Astrocyte of the cerebellum (primary cell): ENCODE results near the gene TOMM6.

Experiments used
- DNase-seq: peaks from one replicate; pipeline ENCODE4 v3.0.0-alpha.2; 2011; ENCODE audit warnings: low read depth
- H3K4me3 ChIP-seq: 2 replicates; pipeline ENCODE4 v1.5.1; 2011; ENCODE audit warnings: mild to moderate bottlenecking, low read depth, low read length, moderate library complexity
- in situ Hi-C: cut with HindIII; loops from 2 replicates; pipeline ENCODE4 v1.10.0; 2017; ENCODE audit warnings: low sequenced_read_pairs
- TF ChIP-seq, protein P1 (sequence below): IDR thresholded peaks from 2 replicates; pipeline ENCODE4 v1.5.1; 2012; ENCODE audit warnings: low read length, low read depth, moderate library complexity, mild to moderate bottlenecking; ENCODE audit errors: missing control alignments

Gene TOMM6

DNA sequence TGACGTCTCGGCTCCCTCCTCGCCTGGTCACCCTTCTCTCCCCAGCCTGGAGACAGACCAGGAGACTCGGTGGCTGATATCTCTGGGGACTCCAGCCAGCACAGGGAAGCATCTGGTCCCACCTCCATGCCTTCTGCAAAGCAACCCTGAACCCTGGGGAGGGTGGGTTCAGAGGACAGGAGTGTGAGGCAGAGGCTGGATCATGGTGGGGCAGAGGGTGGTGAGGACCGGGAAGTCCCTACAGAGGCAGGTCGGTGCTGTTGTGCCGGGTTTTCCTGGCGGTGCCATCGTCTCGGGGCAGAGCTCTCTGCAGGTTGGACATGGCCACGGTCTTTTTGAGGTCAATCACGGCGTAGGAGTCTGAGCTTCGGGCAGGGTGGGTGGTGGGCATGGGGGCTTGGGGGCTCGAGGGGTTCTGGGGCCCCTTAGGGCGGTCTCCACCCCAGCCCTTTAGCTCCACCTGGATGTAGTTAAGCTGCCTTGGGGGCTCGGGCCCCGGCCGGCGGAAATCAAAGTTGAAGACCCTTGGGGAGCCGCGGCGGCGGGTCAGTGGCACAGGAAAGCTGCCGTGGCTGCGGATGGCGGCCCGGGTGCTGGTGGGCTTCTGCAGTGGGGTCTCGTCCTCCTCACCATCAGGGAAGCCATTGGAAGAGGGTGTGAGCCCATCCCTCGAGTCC, 17.0 kb upstream of the TOMM6 start:
- no peak overlapping the region for H3K4me3 ChIP-seq
- TF ChIP-seq, protein P1, sequence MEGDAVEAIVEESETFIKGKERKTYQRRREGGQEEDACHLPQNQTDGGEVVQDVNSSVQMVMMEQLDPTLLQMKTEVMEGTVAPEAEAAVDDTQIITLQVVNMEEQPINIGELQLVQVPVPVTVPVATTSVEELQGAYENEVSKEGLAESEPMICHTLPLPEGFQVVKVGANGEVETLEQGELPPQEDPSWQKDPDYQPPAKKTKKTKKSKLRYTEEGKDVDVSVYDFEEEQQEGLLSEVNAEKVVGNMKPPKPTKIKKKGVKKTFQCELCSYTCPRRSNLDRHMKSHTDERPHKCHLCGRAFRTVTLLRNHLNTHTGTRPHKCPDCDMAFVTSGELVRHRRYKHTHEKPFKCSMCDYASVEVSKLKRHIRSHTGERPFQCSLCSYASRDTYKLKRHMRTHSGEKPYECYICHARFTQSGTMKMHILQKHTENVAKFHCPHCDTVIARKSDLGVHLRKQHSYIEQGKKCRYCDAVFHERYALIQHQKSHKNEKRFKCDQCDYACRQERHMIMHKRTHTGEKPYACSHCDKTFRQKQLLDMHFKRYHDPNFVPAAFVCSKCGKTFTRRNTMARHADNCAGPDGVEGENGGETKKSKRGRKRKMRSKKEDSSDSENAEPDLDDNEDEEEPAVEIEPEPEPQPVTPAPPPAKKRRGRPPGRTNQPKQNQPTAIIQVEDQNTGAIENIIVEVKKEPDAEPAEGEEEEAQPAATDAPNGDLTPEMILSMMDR, result no peak
- in situ Hi-C loops, result no loop called here
- no peak for DNase-seq

DNA sequence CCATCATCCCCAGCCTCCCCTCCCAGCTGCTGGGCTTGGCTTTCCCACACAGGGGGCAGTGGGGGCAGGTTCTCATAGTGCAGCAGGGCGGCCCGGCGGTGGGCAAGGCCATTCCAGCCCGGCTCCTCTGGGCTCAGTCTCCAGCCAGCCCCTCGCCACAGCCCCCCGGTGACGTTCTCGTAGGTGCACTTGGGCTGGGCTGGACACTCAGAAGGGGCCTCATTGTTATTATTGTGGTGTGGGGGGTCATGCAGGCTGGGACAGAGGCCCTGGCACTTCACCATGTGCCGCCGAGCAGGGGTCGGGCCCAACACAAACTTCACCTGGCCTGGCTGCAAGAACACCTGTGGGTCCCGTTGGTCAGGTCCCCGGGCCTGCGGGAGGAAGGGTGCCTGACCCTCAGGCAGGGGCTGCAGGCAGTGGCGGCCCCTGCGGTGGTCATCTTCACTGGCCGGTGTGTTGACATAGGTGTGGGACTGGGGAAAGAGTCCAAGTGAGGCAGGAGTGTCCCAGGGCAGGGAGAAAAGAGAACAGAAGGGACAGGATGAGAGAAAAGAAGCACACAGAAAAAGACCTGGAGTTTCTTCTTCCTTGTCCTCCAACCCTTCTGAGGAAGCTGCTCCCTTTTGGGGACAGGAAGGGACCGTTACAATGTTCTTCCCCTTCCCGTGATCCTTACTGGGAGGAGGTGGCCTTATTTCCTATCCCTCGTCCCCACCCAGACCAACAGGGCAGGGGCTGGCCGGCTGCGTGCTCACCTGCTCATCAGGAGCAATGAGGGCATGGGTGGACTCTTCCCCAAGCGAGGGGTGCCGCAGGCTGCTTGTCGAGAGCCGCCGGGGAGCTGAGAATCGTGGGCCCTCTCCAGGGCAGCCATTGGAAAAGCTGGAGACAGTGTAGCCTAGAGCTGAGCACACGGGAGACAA, 16.2 kb upstream of the TOMM6 start:
- in situ Hi-C loops, result no loop called here
- no peak overlapping the region for H3K4me3 ChIP-seq
- DNase-seq, result no peak
- TF ChIP-seq, protein P1, result no peak

DNA sequence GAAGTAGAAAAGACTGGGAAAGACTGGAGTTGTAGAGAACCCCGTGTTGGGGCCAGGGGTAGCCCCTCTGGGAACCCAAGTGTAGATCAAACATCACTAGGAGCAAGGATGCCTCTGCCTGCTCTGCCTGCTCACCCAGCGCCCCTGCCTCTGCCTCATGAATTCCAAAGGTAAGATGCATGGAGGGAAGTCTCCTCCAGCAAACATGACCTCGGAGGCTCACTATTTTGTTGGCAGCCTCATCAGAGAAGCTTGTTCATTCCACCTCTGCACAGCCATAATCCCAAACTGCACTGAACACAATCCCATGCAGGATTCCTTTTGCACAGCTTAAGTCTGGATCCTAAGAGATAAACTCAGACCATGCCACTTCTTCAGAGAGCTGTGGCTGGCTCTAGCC, 12.7 kb upstream of the TOMM6 start:
- no peak for DNase-seq
- no peak overlapping the region for H3K4me3 ChIP-seq
- TF ChIP-seq, protein P1, result no peak
- in situ Hi-C loops, result loop anchor here (25.0 kb wide), 1 partner anchor 787 kb away; the partner anchor contains the start of gene UBR2

DNA sequence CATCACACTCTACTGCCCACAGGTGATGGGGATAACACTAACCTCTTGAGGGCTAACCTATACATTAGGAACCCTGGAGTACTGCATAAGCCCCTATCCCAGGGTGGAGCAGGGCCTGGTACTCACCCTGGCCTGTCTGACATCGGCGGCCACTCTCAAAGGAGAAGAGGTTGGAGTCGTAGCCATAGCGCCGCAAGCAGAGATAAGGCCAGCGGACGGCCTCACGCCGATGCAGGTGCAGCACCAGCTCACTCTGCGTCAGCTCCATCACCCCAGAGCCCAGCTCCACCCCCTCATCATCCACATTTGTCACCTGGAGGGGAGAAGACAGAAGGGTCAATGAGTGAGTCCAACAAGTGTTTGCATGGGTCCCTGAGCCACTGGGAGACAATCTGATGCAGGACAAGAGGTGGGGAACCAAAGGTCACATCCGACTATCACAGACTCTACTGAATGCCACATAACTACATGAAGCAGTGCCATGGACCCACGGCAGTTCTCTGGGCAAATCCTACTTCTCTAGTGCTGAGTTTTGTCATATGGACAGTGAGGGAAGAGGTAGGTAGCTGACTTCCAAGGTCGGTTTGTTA, 12.1 kb upstream of the TOMM6 start:
- in situ Hi-C loops, result loop anchor here (25.0 kb wide), 1 partner anchor 787 kb away; the partner anchor contains the start of gene UBR2
- no peak overlapping the region for H3K4me3 ChIP-seq
- TF ChIP-seq, protein P1, result no peak
- no peak for DNase-seq

DNA sequence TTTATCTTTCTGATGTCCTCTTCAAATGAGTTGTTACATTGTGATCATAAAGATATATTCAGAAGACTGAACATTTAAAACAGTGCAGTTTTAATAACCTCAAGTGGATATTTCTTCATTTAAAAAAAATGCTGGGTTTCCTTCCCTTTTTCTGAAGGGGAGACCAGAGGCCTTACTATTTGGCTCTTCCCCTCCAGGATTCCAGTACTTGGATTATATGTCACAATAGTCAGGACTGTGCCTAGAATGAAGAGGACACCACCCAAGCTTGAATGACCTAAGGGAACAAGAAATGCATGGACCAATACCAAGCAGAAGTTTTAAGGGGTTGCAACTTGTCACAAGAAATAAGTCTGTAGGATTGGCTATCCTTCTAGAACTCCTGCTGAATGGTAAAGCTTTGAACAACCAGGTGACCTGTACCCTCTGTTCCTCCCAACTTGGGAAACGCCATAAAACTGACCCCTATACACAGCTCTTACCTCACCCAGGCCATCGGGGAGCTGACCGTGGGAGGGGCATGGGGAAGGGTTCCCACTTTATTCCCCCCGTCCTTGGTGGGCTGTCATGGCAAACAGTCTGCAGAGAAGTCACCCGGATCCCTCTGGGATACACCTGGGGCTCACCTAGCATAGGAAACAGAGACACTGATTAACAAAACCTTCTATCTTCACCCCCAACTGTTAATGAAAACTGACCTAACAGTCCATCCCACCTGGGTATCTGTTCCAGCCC, 9.8 kb upstream of the TOMM6 start:
- in situ Hi-C loops, result loop anchor here (25.0 kb wide), 1 partner anchor 785 kb away; the partner anchor contains the start of gene UBR2
- TF ChIP-seq, protein P1, result no peak
- no peak for DNase-seq
- H3K4me3 ChIP-seq, result no peak overlapping the region

DNA sequence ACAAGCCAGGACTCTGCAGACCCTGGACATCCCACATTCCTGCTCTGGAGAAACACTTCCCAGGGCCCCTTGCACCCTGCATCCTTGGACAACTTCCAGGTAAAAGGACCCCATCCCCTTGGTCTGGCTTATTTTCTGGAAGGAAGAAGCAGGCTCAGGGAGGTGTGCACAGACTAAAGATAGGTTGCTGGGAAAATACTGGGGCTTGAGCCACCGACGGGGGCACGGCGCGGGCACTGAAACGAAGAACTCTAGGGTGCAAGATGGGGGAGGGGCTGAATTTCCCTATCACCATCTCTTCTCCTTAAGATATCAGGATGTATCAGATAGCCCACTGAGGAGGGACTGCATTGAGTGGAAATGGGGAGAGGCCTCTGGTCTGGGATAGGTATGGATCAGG, 8.6 kb upstream of the TOMM6 start:
- no peak for DNase-seq
- TF ChIP-seq, protein P1, result no peak
- peak overlapping the region; percentile 64 for H3K4me3 ChIP-seq
- in situ Hi-C loops, result loop anchor here (25.0 kb wide), 1 partner anchor 783 kb away; the partner anchor contains the start of gene UBR2
